GM19452 (cell line): ENCODE data around the gene EHBP1L1.
"Not testable (repeated sequence)": the region's sequence is repeated elsewhere in the genome, so short reads cannot be mapped to it uniquely, and the experiment has no call there.

Source experiments
- ATAC-seq: cut with Tn5 transposase; IDR thresholded peaks from one replicate; pipeline ENCODE4 v1.9.1; 2021; ENCODE audit not compliant: unreplicated experiment

The EHBP1L1 gene

DNA sequence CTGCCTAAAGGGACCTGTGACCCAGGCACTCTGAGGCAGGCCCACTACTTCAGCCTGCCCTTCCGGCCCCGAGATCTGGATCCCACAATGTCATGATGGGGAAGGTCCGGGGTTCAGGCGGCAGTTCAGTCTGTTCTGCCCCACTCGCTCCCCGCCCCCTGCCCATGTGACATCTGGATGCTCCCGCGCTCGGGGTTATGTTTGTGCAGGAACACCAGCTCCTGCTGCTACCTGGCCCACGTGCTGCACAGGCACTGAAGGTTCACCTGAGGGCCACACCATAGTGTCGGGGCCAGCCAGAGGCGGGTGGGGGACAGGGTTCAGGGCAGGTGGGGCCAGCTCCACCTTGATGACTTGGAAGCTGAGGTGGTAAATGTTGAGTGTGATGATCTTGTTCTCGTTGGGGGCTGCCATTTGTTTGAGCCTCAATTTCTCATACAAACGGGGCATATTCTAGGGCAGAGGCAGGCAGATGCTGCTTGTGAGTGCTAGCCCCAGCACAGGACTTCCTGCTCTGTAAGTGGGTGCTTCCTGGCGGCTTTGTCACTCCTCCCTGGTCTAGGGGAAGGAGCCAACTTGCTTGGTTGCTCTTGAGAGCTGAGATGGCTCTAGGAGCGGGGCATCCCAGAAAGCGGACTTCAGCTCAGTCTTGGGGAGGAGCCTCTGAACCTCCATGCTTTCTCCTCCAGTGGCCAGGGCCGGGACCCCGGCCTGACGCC is 57.7 kb downstream of the EHBP1L1 start:
- ATAC-seq: no peak

- no peak for ATAC-seq
Observed at GRCh38 chr11:65634109-65634436, 58.2 kb downstream of the EHBP1L1 start.

DNA sequence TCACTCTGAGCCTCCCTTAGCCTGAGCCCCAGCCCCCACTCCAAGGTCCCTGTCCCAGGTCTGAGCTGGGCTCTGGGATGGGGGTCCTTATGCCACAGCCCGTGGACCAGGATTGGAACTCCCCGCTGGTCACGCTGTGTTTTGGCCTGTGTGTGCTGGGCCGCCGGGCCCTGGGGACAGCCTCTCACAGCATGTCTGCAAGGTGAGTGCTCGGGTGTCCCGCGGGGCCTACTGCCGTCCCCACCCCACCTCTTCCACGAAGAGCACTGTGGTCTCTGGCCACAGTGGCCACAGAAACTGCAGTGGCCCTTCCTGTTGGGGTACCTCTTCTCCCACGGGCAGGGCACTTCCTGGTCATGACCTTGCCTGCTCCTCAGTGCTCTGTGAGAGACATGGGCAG is 58.6 kb downstream of the EHBP1L1 start:
- no peak for ATAC-seq

DNA sequence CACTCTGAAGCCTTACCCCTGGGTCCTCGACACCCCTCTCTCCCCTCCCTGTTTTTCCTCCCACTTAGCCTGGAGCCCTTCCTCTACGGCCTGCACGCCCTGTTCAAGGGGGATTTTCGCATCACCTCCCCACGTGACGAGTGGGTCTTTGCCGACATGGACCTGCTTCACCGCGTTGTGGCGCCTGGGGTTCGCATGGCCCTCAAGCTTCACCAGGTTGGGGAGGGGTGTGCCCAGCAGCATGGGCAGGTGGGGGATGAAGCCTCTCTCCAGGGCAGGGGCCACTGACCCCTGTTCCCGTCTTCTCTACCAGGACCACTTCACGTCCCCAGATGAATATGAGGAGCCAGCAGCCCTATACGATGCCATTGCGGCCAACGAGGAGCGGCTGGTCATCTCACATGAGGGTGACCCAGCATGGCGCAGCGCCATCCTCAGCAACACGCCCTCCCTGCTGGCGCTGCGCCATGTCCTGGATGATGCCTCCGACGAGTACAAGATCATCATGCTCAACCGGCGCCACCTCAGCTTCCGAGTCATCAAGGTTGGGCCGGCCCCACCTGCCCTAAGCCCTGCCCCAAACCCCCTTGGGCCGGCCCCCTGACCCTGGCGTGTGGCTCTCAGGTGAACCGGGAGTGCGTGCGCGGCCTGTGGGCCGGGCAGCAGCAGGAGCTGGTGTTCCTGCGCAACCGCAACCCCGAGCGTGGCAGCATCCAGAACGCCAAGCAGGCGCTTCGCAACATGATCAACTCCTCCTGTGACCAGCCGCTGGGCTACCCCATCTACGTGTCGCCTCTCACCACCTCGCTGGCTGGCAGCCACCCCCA is 59.3 kb downstream of the EHBP1L1 start:
- no peak for ATAC-seq

- ATAC-seq: no peak
Observed at GRCh38 chr11:65636108-65637031, 60.5 kb downstream of the EHBP1L1 start.

DNA sequence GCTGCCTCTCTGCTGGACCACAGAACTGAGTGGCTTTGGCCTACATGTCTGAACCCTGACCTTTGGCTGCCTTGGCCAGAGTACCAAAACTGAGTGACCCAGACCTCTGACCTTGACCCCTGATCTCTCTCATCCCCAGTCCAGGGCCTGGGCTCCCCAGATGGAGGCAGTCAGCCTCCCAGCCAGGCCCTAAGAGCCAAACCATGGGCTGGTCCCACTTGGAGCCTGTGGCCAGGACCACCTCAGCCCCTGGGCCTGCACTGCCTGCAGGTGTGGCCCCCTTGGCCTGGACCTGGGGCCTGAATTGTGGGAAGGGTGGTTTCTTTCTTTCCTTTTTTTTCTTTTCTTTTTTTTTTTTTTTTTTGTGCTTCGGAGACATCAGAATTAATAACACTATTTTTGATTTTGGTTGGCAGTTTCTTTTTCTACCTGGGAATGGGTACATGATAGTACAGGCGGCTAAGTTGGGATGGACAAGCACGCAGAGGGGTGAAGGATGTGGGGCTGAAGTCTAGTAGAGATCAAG is 61.2 kb downstream of the EHBP1L1 start:
- no peak for ATAC-seq

- no peak for ATAC-seq
Observed at GRCh38 chr11:65637794-65638419, 62.1 kb downstream of the EHBP1L1 start, which contains the start of gene SIPA1. Gene SIPA1 (plus strand): TSS chr11:65638101. CDS start chr11:65640922, 2,821 bp downstream.

- not testable (repeated sequence) for ATAC-seq
Observed at GRCh38 chr11:65639228-65639597, 63.4 kb downstream of the EHBP1L1 start.

DNA sequence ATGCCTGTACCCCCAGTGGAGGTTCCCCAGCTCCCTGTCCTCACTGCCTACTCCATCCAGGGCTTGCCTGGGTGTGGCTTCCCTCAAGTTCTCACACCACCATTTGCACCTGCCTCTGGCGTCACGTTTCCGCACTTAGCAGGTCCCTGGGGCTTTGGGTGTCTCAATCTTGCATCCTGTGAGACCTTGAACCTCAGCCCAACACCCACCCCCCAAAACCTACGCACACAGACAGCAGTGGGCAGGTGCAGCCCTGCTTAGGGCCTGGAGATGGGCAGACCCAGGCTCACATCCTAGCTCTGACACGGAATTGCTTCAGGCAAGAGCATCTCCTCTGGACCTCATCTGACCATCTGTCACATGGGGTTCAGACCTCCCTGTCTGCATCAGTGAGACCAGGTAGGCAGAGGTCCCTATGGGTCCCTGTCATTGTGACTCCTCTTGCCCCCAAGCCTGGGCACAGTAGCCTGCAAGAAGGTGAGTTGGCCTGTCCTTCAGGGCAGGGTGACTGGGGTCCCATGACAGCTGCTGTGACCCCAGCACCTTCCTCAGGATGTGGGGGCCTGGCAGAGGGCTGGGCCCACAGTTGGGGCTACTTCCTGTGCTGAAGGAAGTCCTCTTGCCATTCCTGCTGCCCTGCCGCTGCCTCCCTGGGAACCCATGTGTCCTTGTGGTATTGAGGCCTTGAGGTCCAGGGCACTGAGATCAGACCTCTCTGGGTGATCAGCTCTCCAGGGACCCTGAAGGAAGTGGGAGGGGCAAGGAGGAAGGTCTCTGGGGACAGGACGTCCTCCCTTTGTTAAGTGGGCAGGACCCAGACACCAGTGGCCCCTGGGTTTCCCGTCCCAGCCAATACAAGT is 64.0 kb downstream of the EHBP1L1 start:
- peak; percentile 44 for ATAC-seq

DNA sequence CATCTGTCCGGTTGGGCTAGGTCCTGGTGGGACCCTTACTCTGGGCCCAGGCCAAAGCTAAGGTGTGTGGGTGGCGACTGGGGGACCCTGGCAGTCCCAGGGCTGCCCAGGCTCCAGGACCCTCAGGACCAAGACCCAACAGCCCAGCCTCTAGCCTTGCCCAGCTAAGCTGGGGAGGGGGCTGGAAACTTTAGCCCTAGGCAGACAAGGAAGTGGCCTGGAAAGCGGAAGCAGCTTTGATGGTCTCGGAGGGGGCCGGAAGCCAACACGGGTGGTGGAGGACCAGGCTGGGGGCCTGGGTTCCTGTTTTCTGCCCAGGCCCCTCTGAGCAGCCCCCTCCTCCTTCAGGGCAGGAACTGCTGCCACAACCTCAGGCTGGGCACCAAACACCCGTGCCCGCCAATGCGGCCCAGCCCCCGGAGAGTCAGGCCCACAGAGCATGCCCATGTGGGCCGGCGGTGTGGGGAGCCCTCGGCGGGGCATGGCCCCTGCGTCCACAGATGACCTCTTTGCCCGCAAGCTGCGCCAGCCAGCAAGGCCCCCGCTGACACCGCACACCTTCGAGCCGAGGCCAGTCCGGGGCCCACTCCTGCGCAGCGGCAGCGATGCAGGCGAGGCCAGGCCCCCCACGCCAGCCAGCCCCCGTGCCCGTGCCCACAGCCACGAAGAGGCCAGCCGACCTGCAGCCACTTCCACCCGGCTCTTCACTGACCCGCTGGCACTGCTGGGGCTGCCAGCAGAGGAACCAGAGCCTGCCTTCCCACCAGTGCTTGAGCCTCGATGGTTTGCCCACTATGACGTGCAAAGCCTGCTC is 64.8 kb downstream of the EHBP1L1 start:
- no peak for ATAC-seq

DNA sequence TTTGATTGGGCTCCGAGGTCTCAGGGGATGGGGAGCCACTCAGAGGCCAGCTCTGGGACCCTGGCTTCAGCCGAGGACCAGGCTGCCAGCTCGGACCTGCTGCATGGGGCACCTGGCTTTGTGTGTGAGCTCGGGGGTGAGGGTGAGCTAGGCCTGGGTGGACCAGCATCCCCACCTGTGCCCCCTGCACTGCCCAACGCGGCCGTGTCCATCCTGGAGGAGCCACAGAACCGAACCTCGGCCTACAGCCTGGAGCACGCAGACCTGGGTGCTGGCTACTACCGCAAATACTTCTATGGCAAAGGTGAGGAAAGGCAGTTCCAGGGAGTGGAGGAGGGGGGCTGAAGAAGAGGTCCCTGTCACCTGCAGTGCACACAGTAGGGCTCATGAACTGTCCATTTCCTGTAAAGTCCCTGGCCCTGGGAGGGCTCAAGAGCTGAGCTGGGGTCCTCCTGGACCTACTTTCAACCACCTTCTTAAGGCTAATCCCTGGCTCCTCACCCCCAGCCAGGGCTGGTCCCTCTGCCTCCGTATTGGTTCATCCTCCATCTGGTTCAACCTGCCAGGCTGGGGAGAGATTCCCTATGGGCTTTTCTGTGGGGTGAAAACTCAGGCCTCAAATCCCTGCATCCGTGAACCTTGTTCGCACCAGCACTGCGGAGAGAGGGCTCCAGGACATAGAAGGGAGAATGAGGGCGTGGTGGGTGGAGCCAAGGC is 65.6 kb downstream of the EHBP1L1 start:
- no peak for ATAC-seq
